ENCODE measurements around the gene MYO15B.

DNA sequence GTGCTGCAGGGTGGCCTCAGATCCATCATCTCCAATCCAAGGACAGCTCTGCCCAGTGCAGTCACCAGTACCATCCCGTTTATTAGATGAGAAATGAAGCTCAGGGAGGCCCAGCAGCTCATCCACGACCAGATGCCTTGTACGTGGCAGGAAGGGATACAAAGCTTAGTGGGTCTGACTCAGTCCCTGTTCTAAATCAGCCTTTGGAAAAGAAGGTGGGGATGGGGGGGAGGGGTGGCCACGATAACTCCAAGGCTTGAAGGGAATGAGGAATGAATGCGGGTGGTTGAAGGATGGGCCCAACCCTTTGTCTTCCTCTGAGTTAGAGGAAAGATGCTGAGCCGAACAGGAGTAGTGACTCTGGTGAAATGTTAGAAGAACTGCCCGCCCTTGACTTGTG is 36.3 kb upstream of the MYO15B start:
- TF ChIP-seq CTCF (IDR thresholded peaks at IDR 0.05 in 4 of 5, conservative IDR thresholded peaks at IDR 0.05 in 1 of 5) (no peak), POLR2A (IDR thresholded peaks at IDR 0.05) (no peak)
